C4-2B (cell line): ENCODE data around the gene TXNDC9.

Source experiments
- CTCF ChIP-seq: fragments of 450-650 bp; conservative IDR thresholded peaks from 2 replicates; pipeline ENCODE4 v1.5.1; 2017; ENCODE audit warnings: mild to moderate bottlenecking
- ZFX ChIP-seq: fragments of 450-650 bp; IDR thresholded peaks from 2 replicates; pipeline ENCODE4 v1.6.1; 2017

- TF ChIP-seq CTCF = no peak
- TF ChIP-seq ZFX = no peak
Observed at GRCh38 chr2:99365661-99366060, 29.5 kb upstream of the TXNDC9 start.
